ENCODE measurements around the gene STT3B.

GRCh38 chr3:31661993-31662670 is 129.4 kb downstream of the STT3B start:
- TF ChIP-seq CTCF (conservative IDR thresholded peaks at IDR 0.05 in 1 of 2, IDR thresholded peaks at IDR 0.05 in 1 of 2; ENCODE audit: low read depth in 1 of 2, low read length in 2 of 2) (no peak), EZH2 (IDR thresholded peaks at IDR 0.05; ENCODE audit: low read length, missing control alignments) (no peak)
